Measurements from ENCODE around the gene CNGB1. TPM values are rescaled to one million over a fixed set of nuclear protein-coding genes. Genes with fewer than 3 reads are reported as not detected.

CNGB1 gene
- total RNA-seq, 4 donors from 2014 or later = 0.14 to 1.9 (median 0.87) TPM

DNA sequence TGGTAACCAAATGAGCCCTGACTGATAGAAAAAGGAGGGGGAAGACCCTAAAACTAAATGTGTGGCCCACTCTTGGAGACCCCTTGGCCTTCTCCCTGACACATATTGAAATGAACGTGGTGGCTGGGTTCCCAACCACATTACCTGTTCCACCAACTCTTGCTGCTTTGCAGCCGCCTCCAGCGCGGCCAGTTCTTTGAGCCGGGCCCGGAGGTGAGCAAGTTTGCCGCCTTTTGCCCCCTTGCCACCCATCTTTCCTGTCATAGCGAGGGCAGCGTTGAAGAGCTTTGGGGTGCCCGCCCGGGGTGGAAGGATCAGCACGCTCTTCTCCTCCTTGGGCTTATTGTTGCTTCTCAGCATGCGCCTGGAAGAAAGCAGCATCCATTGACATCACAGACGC lies 83.2 kb downstream of the CNGB1 start:
- in situ Hi-C loops (cut with MboI; ENCODE audit: low pct_ligation_motif_present in 1 of 4, low pct_unique_long_range_greater_than_20kb in 1 of 4, low sequenced_read_pairs in 3 of 4) (no loop called here), intact Hi-C loops (cut with DNase I; ENCODE audit: low total_unique reads) (no loop called here)
- no peak for DNase-seq
- H3K4me1 ChIP-seq = peaks cover 0 to 14% (median 4%) of the 10 kb centered on the region in 4 donors
- no peak overlapping the region for H3K4me3 ChIP-seq
- H3K27ac ChIP-seq = no peak overlapping the region
- WGBS, 2 donors (ENCODE audit: low coverage in 1 of 2) = 95% methylated on average over 14 of the region's 14 CpGs; no CpG with 5 or more reads in 1 of the 2 donors
- H3K27me3 ChIP-seq = peaks cover 40% of the 10 kb centered on the region
- no peaks in the 10 kb centered on the region for H3K9me3 ChIP-seq
- TF ChIP-seq POLR2A (IDR thresholded peaks at IDR 0.05) (no peak), EP300 (IDR thresholded peaks at IDR 0.05; ENCODE audit: low read depth) (no peak), POLR2AphosphoS5 (IDR thresholded peaks at IDR 0.05) (no peak)
- TF ChIP-seq, protein P1, sequence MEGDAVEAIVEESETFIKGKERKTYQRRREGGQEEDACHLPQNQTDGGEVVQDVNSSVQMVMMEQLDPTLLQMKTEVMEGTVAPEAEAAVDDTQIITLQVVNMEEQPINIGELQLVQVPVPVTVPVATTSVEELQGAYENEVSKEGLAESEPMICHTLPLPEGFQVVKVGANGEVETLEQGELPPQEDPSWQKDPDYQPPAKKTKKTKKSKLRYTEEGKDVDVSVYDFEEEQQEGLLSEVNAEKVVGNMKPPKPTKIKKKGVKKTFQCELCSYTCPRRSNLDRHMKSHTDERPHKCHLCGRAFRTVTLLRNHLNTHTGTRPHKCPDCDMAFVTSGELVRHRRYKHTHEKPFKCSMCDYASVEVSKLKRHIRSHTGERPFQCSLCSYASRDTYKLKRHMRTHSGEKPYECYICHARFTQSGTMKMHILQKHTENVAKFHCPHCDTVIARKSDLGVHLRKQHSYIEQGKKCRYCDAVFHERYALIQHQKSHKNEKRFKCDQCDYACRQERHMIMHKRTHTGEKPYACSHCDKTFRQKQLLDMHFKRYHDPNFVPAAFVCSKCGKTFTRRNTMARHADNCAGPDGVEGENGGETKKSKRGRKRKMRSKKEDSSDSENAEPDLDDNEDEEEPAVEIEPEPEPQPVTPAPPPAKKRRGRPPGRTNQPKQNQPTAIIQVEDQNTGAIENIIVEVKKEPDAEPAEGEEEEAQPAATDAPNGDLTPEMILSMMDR (IDR thresholded peaks at IDR 0.05) = no peak
- H3K36me3 ChIP-seq = no peaks in the 10 kb centered on the region

DNA sequence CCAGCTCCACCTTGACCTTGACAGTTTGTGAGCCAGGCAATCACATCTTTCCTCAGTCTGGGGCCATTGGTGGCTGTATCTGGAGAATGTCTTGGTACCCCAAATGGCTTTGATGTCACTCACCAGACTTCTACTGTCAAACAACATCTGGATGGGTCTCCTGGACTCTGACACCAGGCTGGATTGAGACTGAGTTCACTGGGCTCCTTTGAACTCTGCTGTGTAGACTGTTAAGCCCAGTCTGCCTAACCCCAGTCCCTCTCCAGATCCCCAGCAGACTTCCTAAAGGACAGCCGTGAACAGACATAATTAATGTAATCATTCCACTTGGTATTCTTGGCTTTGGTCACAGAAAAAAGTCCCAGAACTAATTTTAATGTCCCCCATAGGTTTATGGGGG lies 84.5 kb downstream of the CNGB1 start:
- Histone ChIP-seq H3K4me3 (no peak overlapping the region), H3K4me1 (peaks cover 0 to 14% (median 4%) of the 10 kb centered on the region in 4 donors), H3K36me3 (no peaks in the 10 kb centered on the region), H3K27ac (no peak overlapping the region), H3K9me3 (no peaks in the 10 kb centered on the region), H3K27me3 (peaks cover 53% of the 10 kb centered on the region)
- DNase-seq = no peak
- intact Hi-C loops (cut with DNase I; ENCODE audit: low total_unique reads) = no loop called here
- in situ Hi-C loops (cut with MboI; ENCODE audit: low pct_ligation_motif_present in 1 of 4, low pct_unique_long_range_greater_than_20kb in 1 of 4, low sequenced_read_pairs in 3 of 4) = no loop called here
- 100% methylated on average over 1 of the region's 1 CpG; no CpG with 5 or more reads in 1 of the 2 donors for WGBS, 2 donors (ENCODE audit: low coverage in 1 of 2)
- TF ChIP-seq EP300 (IDR thresholded peaks at IDR 0.05; ENCODE audit: low read depth) = no peak
- no peak for TF ChIP-seq POLR2AphosphoS5 (IDR thresholded peaks at IDR 0.05)
- TF ChIP-seq, protein P1 (IDR thresholded peaks at IDR 0.05) = no peak
- no peak for TF ChIP-seq POLR2A (IDR thresholded peaks at IDR 0.05)

DNA sequence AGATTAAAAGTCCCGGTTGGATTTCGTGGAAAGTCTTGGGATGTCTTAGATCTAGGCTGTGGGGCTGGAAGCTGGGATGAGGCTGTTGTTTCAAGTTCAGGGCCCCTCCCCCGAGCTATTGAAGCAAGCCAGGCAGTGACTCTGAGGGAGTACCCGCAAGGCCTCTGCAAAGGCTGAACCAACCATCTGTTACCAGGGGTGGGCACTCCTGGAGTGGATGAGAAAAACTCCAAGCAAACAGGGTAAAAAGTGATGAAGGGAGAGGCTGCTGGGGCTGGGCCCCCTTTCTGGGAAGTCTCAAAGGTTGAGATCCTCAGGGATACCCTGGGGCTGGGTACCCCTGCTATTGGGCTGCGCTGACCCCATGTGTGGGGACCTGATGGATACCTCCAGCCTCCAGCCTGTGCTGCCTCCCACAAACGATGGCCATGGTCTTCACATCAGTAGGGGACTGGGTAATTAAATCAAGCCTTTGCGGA lies 86.2 kb downstream of the CNGB1 start:
- 62 to 71% methylated on average over 4 to 7 of the region's 7 CpGs for WGBS, 2 donors (ENCODE audit: low coverage in 1 of 2)
- in situ Hi-C loops (cut with MboI; ENCODE audit: low pct_ligation_motif_present in 1 of 4, low pct_unique_long_range_greater_than_20kb in 1 of 4, low sequenced_read_pairs in 3 of 4) = no loop called here
- H3K9me3 ChIP-seq = no peaks in the 10 kb centered on the region
- no peaks in the 10 kb centered on the region for H3K36me3 ChIP-seq
- no peak for DNase-seq
- no peak overlapping the region for H3K4me3 ChIP-seq
- H3K27me3 ChIP-seq = peaks cover 67% of the 10 kb centered on the region
- TF ChIP-seq EP300 (IDR thresholded peaks at IDR 0.05; ENCODE audit: low read depth) = no peak
- TF ChIP-seq, protein P1 (IDR thresholded peaks at IDR 0.05) = no peak
- no peak for TF ChIP-seq POLR2A (IDR thresholded peaks at IDR 0.05)
- no peak for TF ChIP-seq POLR2AphosphoS5 (IDR thresholded peaks at IDR 0.05)
- peaks cover 0 to 8% (median 4%) of the 10 kb centered on the region in 4 donors for H3K4me1 ChIP-seq
- intact Hi-C loops (cut with DNase I; ENCODE audit: low total_unique reads) = no loop called here
- H3K27ac ChIP-seq = no peak overlapping the region

DNA sequence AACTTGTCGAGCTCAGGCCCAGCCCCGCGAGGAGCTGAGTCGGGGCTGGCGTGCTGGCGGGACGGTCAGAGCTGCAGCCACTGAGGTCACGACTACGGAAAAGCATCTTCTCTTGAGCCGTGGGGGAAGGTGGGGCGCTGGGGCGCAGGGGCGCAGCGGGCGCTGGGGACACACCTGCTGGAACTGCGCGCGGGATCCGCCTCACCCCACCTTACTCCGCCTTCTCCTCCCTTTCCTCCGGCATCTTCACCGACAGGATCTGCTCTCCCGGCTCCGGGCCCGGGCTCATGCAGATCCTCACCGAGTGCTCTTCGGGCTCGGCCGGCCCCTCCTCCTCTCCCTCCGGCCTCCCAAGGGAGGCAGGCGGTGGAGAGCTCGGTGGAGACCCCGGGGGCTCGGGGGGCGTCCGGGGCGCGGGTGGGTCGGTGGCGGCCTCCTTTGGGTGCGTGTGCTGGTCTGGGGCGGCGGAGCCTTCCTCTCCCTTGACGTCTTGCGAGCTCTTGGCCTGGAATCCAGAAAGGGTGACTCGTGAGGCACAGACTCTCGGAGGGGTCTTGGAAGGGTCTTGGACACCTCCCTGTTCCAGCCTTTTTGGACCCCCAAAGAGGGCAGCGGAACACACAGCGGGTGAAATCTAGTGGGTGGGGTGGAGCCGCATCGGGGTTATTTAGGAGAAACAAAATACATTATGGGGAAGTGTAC lies 86.8 kb downstream of the CNGB1 start:
- no peak overlapping the region for H3K4me3 ChIP-seq
- no peak overlapping the region for H3K27ac ChIP-seq
- peaks cover 67% of the 10 kb centered on the region for H3K27me3 ChIP-seq
- H3K36me3 ChIP-seq = no peaks in the 10 kb centered on the region
- TF ChIP-seq POLR2A (IDR thresholded peaks at IDR 0.05) = no peak
- TF ChIP-seq, protein P1 (IDR thresholded peaks at IDR 0.05) = no peak
- TF ChIP-seq POLR2AphosphoS5 (IDR thresholded peaks at IDR 0.05) = no peak
- no peak for TF ChIP-seq EP300 (IDR thresholded peaks at IDR 0.05; ENCODE audit: low read depth)
- in situ Hi-C loops (cut with MboI; ENCODE audit: low pct_ligation_motif_present in 1 of 4, low pct_unique_long_range_greater_than_20kb in 1 of 4, low sequenced_read_pairs in 3 of 4) (no loop called here), intact Hi-C loops (cut with DNase I; ENCODE audit: low total_unique reads) (no loop called here)
- peaks cover 0 to 7% (median 4%) of the 10 kb centered on the region in 4 donors for H3K4me1 ChIP-seq
- WGBS, 2 donors (ENCODE audit: low coverage in 1 of 2) = 29 to 31% methylated on average over 13 to 50 of the region's 51 CpGs
- DNase-seq = no peak
- no peaks in the 10 kb centered on the region for H3K9me3 ChIP-seq
